ENCODE results near the gene SLC16A5.
"Not testable (repeated sequence)": the region's sequence is repeated elsewhere in the genome, so short reads cannot be mapped to it uniquely, and the experiment has no call there.

Gene SLC16A5

GRCh38 chr17:75064867-75065561, 22.7 kb upstream of the SLC16A5 start:
- TF ChIP-seq TAF1 (IDR thresholded peaks at IDR 0.05; ENCODE audit: borderline replicate concordance, low read depth, low read length) (no peak), POLR2A (IDR thresholded peaks at IDR 0.05; ENCODE audit: low read depth, low read length) (no peak), POLR2AphosphoS5 (IDR thresholded peaks at IDR 0.05; ENCODE audit: low read depth, low read length) (no peak)
- FAIRE-seq = no peak
- no peak for DNase-seq (ENCODE audit: insufficient read length)

GRCh38 chr17:75065562-75066151, 22.1 kb upstream of the SLC16A5 start:
- FAIRE-seq (no peak), DNase-seq (ENCODE audit: insufficient read length) (no peak)
- TF ChIP-seq TAF1 (IDR thresholded peaks at IDR 0.05; ENCODE audit: borderline replicate concordance, low read depth, low read length) = no peak
- no peak for TF ChIP-seq POLR2AphosphoS5 (IDR thresholded peaks at IDR 0.05; ENCODE audit: low read depth, low read length)
- TF ChIP-seq POLR2A (IDR thresholded peaks at IDR 0.05; ENCODE audit: low read depth, low read length) = no peak

- no peak for FAIRE-seq
- TF ChIP-seq TAF1 (IDR thresholded peaks at IDR 0.05; ENCODE audit: borderline replicate concordance, low read depth, low read length) = no peak
- no peak for TF ChIP-seq POLR2AphosphoS5 (IDR thresholded peaks at IDR 0.05; ENCODE audit: low read depth, low read length)
- no peak for DNase-seq (ENCODE audit: insufficient read length)
Measured at GRCh38 chr17:75067856-75068255, 19.9 kb upstream of the SLC16A5 start.

GRCh38 chr17:75068750-75069149, 19.0 kb upstream of the SLC16A5 start:
- no peak for FAIRE-seq
- no peak for DNase-seq (ENCODE audit: insufficient read length)
- no peak for TF ChIP-seq TAF1 (IDR thresholded peaks at IDR 0.05; ENCODE audit: borderline replicate concordance, low read depth, low read length)

DNA sequence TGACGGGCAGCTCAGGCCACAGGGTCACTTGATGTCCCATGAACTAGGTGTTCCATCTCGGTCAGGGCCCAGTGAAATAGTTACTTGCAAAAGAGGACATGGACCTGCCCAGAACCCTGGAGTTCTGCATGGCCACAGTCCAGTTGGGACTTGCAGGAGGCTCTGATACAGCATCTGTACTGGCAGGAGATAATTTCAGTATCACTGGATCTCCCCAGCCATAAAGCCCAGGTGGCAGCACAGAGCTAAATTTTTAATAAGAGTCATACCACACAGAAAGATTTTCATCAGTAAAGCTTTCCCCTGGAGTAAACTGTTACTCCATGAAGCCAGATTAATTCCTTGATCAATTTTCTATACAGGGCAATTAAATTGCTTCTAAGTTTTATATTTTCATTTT, 18.0 kb upstream of the SLC16A5 start:
- FAIRE-seq (no peak), DNase-seq (ENCODE audit: insufficient read length) (peak; percentile 13)
- no peak for TF ChIP-seq POLR2AphosphoS5 (IDR thresholded peaks at IDR 0.05; ENCODE audit: low read depth, low read length)
- no peak for TF ChIP-seq TAF1 (IDR thresholded peaks at IDR 0.05; ENCODE audit: borderline replicate concordance, low read depth, low read length)
- no peak for TF ChIP-seq POLR2A (IDR thresholded peaks at IDR 0.05; ENCODE audit: low read depth, low read length)

DNA sequence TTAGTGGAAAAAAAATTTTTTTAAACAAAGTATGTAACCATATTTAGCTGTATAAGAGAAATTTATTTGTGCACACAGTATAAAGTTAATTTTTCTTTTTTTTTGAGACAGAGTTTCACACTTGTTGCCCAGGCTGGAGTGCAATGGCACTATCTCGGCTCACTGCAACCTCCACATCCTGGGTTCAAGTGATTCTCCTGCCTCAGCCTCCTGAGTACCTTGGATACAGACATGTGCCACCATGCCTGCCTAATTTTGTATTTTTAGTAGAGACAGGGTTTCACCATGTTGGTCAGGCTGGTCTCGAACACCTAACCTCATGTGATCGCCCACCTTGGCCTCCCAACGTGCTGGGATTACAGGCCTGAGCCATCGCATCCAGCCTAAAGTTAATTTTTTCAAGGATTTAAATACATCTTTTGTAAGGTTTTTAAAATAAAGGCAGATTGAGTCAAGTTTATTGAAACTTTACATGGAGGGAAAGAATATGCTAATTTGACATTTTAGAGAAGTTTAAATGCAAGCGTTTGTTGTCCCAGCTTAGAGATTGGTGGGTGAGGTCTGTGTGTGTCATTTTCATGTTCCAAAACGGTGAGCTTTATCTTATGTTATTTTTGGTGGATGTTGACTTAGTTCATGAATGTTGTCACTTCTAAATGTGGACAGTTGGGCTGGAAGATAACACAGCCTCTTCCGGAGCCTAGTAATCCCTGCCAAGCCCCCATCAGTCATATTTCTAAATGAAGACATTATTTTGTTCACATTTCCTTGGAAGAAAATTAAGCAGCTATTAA, 16.1 kb upstream of the SLC16A5 start:
- not testable (repeated sequence) for DNase-seq (ENCODE audit: insufficient read length); FAIRE-seq

- not testable (repeated sequence) for DNase-seq (ENCODE audit: insufficient read length); FAIRE-seq
Measured at GRCh38 chr17:75072909-75073308, 14.8 kb upstream of the SLC16A5 start.

- no peak for DNase-seq (ENCODE audit: insufficient read length)
- FAIRE-seq = no peak
- TF ChIP-seq POLR2A (IDR thresholded peaks at IDR 0.05; ENCODE audit: low read depth, low read length) (no peak), TAF1 (IDR thresholded peaks at IDR 0.05; ENCODE audit: borderline replicate concordance, low read depth, low read length) (no peak), POLR2AphosphoS5 (IDR thresholded peaks at IDR 0.05; ENCODE audit: low read depth, low read length) (no peak)
Measured at GRCh38 chr17:75073618-75074047, 14.1 kb upstream of the SLC16A5 start.

DNA sequence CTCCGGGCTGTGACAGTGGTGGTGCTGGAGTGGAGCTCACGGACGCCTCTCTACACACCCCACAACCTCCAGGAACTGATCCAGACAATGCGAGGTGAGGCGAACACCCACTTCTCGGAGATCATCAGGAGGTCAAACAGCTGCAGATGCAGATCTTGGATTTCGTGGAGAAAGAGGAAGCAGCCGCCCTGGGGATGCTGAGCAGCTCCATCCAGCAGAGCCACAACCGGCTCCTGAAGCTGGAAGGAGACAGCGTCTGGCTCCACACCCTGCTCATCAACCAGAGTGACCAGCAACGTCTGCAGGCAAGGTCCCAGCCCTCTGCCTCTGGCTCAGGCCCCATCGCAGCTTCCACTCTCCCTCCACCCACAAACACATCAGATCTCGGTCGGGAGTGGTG, 13.2 kb upstream of the SLC16A5 start:
- DNase-seq (ENCODE audit: insufficient read length) (no peak), FAIRE-seq (no peak)
- TF ChIP-seq POLR2AphosphoS5 (IDR thresholded peaks at IDR 0.05; ENCODE audit: low read depth, low read length) (no peak), POLR2A (IDR thresholded peaks at IDR 0.05; ENCODE audit: low read depth, low read length) (no peak), TAF1 (IDR thresholded peaks at IDR 0.05; ENCODE audit: borderline replicate concordance, low read depth, low read length) (no peak)

DNA sequence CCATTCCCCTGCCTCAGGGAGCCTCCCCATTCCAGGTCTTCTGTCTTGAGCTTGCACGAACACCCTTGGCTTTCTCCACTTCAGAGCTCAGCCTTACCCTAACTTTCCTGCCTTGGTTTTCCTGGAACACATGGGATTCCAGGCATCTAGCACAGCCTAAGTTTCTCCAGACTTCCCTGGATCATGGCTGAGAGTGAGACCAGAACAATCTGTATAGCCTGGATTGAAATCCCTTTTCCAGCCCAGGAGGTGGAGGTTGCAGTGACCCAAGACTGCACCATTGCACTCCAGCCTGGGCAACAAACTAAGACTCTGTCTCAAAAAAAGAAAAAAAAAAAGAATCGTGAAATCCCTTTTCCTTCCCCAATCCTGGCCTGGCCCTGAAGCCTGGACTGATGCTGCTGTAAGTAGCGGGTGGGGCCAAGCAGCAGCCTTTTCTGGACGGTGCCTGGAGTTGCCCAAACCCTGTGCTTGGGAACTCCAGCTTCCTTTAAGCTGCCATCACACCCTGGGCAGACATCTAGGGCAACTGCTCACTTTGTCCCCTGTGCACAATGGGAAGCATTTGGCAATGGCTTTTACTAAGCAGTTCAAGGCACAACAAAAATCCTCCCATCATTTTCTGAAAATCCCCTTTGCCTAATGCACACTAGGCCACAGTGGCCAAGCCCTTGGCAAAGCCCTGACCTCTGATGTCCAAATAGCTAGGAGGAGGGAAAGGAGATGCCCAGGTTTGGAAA, 12.0 kb upstream of the SLC16A5 start:
- DNase-seq (ENCODE audit: insufficient read length) (peak; percentile 10), FAIRE-seq (no peak)
- TF ChIP-seq POLR2AphosphoS5 (IDR thresholded peaks at IDR 0.05; ENCODE audit: low read depth, low read length) (no peak), POLR2A (IDR thresholded peaks at IDR 0.05; ENCODE audit: low read depth, low read length) (no peak), TAF1 (IDR thresholded peaks at IDR 0.05; ENCODE audit: borderline replicate concordance, low read depth, low read length) (no peak)

GRCh38 chr17:75077072-75077495, 10.7 kb upstream of the SLC16A5 start:
- TF ChIP-seq POLR2AphosphoS5 (IDR thresholded peaks at IDR 0.05; ENCODE audit: low read depth, low read length) (no peak), TAF1 (IDR thresholded peaks at IDR 0.05; ENCODE audit: borderline replicate concordance, low read depth, low read length) (no peak), POLR2A (IDR thresholded peaks at IDR 0.05; ENCODE audit: low read depth, low read length) (no peak)
- DNase-seq (ENCODE audit: insufficient read length) = peak; percentile 41
- no peak for FAIRE-seq

Measured in GM12892 (cell line).